ENCODE results near the gene ADGRG2.
"Not testable (repeated sequence)": the region's sequence is repeated elsewhere in the genome, so short reads cannot be mapped to it uniquely, and the experiment has no call there.

The ADGRG2 gene

DNA sequence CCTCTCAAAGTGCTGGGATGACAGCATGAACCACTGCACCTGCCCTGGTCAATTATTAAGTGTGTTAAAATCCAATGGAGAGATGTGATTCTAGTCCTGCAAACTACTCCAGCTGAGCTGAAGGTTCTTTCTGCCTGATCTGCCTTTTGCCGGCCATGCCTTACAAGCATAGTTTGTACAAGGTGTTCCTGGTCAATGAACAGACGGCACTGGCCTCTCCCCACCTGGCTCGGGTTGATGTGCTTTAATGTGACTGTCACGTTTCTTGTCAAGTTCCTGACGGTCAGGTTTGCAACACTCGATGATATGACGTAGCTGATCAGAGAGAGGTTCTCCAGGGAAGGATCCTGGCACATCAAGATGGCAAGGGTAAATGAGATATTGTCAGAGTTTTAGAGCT is 115.3 kb downstream of the ADGRG2 start:
- no peak for FAIRE-seq
- DNase-seq (ENCODE audit: insufficient read length, low spot score): no peak

- FAIRE-seq (no peak), DNase-seq (ENCODE audit: insufficient read length, low spot score) (no peak)
These were observed 116.4 kb downstream of the ADGRG2 start for GRCh38 chrX:19005909-19006308.

DNA sequence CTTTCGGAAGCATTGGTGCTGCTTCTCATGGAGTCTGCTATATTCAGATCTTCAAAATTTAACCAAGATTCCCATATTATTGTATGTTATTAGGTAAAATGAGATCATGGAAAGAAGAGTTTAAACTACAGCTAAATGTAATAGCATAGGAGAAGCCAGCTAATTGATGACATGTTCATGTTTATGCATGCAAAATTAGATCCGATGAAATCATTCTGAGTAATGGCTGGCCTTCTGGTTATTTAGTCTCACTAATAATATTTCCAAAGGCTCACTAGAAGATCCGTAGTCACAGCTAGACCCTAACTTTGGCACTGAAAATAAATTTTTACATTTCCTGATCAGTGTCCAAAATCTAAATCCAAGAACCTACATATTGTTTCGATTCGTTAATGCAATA is 118.5 kb downstream of the ADGRG2 start:
- no peak for FAIRE-seq
- no peak for DNase-seq (ENCODE audit: insufficient read length, low spot score)

DNA sequence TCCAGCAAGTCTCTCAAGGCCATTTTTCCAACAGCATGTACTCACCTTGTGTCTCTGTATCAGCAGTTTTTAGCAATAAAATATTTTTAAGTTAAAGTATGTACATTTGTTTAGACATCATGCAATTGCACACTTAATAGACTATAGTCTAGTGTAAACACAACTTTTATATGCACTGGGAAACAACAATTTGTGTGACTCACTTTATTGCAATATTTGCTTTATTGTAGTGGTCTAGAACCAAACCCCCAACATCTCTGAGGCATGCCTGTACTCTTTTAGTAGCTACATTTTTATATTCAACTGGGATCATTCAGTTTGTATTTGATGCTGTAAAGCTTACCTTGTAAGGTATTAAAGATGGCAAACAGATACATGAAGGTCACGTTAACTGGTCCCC is 123.6 kb downstream of the ADGRG2 start:
- DNase-seq (ENCODE audit: insufficient read length, low spot score): no peak
- FAIRE-seq: no peak

DNA sequence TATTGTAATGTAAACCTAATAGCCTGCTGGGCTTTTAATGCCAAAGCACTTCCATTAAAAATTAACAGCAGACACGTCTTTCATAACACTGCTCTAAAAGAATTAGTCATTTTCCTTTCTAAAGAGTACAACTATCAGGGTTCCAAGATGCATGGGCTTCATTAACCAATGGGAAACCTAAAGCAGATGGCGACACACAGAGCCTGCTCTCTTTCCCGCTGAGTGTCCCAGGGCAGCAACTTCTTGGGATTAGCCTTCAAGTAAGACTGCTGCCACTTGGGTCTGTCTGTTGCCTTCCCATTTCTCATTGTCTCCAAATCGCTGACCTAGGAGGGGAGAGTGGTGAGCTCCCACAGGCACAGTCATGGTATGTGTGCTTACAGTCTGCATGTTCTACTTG is 124.4 kb downstream of the ADGRG2 start:
- DNase-seq (ENCODE audit: insufficient read length, low spot score) (no peak), FAIRE-seq (no peak)

- DNase-seq (ENCODE audit: insufficient read length, low spot score) (no peak), FAIRE-seq (no peak)
These were observed 125.7 kb downstream of the ADGRG2 start for GRCh38 chrX:18996536-18996935.

DNA sequence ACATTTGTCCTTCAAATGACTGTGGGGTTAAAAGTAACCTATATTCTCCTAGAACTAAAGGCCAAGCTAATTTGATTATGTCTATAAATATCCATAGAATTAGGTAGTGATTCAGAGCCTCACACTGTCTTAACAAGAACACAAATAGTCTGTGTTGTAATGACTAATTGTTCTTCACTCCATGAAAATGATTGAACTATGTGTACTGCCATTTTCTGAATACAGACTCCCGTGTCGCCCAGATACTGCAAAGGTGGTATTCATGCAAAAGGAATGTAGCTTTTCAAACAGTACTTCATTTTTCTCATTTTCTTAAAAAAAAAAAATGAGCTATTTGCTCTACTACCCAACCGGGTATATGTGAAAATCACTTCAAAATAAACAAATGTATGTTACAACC is 127.0 kb downstream of the ADGRG2 start:
- DNase-seq (ENCODE audit: insufficient read length, low spot score) (no peak), FAIRE-seq (no peak)

- no peak for DNase-seq (ENCODE audit: insufficient read length, low spot score)
- FAIRE-seq: no peak
These were observed 127.6 kb downstream of the ADGRG2 start for GRCh38 chrX:18994713-18995112.

GRCh38 chrX:18992829-18993228 is 129.4 kb downstream of the ADGRG2 start:
- DNase-seq (ENCODE audit: insufficient read length, low spot score) (no peak), FAIRE-seq (no peak)

DNA sequence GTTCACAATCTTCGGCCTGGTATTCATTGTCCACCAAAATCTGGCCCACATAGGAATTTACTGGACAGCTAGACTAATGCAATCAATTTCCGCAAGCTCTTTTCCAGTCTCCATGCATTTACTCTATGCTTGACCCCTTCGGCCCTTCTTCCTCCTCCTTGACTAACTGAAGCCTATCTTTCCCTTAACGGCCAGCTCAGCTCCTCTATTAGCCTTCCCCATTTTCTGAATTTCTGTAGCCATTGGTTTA is 137.2 kb downstream of the ADGRG2 start:
- no peak for DNase-seq (ENCODE audit: insufficient read length, low spot score)
- no peak for FAIRE-seq

GRCh38 chrX:18984381-18985185 is 137.7 kb downstream of the ADGRG2 start:
- FAIRE-seq (no peak), DNase-seq (ENCODE audit: insufficient read length, low spot score) (peak; percentile 43)

- FAIRE-seq (no peak), DNase-seq (ENCODE audit: insufficient read length, low spot score) (no peak)
These were observed 138.4 kb downstream of the ADGRG2 start, which contains the start of gene PHKA2 for GRCh38 chrX:18983666-18984380. PHKA2 (minus strand) TSS chrX:18984114; CDS start chrX:18983932, 182 bp downstream.

DNA sequence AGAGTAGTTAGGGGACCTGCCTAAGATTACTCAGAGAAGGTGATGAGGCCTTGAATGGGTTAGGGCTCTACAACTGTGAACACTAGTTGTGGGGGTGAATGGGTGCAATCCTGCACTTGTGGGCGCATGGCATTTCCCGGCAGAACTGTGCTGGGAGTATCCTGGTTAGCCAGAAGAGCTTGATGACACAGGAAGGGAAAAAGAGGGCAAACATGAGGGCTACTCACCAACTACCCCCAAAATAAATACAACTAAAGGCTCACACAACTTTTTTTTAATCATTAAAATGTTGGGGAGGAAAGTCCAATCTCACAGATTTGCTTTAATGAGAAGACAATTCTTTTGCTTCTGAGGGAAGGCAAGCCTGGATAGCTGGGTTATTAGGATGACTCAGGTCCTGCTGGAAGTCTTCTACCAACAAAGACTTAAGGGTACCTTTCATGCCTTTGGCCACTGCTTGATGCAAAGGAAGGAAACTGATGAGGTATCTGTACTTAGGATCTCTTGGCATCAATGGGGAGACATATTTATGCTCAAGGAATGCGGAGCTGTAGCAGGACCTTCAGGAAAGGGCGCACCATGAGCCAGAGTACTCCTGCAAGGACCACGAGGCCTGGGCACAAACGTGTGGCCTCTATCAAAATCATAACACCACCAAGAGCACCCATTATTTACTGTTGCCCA is 141.0 kb downstream of the ADGRG2 start:
- FAIRE-seq (no peak), DNase-seq (ENCODE audit: insufficient read length, low spot score) (no peak)

DNA sequence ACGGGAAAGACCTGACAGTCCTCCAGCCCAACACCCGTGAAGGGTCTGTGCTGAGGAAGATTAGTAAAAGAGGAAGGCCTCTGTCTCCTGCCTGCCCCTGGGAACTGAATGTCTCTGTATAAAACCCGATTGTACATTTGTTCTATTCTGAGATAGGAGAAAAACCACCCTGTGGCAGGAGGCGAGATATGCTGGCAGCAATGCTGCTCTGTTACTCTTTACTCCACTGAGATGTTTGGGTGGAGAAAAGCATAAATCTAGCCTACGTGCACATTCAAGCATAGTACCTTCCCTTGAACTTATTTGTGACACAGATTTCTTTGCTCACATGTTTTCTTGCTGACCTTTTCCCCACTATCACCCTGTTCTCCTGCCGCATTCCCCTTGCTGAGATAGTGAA is 142.0 kb downstream of the ADGRG2 start:
- DNase-seq (ENCODE audit: insufficient read length, low spot score); FAIRE-seq: not testable (repeated sequence)

DNA sequence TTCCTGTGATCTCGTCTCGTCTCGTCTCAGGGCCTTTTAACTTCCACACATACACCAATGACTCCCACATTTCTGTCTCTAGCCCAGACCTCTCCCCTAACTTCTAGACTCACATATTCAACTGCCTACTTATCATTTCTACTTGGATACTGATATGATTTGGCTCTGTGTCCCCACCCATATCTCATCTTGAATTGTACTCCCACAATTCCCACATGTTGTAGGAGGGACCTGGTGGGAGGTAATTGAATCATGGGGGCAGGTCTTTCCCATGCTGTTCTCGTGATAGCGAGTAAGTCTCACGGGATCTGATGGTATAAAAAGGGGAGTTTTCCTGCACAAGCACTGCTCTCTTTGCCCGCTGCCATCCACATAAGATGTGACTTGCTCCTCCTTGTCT is 147.3 kb downstream of the ADGRG2 start:
- DNase-seq (ENCODE audit: insufficient read length, low spot score): no peak

DNA sequence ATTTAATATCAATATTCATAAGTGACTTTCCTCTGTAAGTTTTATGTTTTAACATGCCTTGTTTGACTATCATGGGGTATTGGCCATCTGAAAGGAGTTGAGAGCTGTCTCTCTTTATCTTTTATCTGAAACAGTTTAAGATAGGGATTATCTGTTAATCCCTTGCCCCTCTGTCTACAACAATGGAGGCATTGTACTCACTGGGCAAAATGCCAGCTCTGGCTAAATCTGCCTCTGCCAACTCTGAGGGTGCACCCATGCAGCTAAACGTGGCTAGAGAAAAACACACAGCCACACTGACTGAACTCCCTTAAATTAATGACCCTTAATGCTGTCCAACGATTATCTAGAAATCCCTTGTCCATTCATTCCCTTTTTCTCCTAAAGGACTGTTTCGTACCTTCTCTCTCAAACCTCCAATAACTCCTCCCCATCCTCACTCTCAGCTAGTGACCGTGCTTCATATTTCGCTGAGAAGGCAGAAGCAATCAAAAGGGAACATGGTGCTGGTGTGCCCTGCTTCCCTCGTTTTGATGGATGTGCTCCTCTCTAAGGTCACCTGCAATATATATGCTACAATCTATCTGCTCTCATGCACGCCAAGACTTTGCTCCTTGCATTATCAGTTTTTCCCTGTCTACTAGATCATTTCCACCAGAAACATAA is 148.6 kb downstream of the ADGRG2 start:
- FAIRE-seq: no peak
- DNase-seq (ENCODE audit: insufficient read length, low spot score): no peak

More for the DNA sequence above, 147.3 kb downstream of the ADGRG2 start:
- no peak for FAIRE-seq

DNA sequence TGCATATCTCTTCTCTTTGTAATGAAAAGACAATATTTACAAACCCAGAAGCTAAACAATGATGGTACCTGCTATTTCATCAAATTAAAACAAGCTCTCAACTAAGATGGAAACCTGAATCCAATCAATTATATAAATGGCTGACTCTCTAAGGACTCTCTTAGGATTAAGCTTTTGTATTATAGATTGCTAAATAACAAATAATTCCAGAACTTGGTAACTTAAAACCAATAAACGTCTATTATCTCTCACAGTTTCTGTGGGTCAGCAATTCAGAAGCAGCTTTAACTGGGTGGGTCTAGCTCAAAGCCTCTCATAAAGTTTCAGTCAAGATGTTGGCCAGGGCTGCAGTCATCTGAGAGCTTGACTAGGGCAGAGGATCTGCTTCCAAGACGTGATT is 150.8 kb downstream of the ADGRG2 start:
- no peak for DNase-seq (ENCODE audit: insufficient read length, low spot score)
- no peak for FAIRE-seq

GRCh38 chrX:18970465-18970864 is 151.8 kb downstream of the ADGRG2 start:
- FAIRE-seq: no peak
- no peak for DNase-seq (ENCODE audit: insufficient read length, low spot score)

DNA sequence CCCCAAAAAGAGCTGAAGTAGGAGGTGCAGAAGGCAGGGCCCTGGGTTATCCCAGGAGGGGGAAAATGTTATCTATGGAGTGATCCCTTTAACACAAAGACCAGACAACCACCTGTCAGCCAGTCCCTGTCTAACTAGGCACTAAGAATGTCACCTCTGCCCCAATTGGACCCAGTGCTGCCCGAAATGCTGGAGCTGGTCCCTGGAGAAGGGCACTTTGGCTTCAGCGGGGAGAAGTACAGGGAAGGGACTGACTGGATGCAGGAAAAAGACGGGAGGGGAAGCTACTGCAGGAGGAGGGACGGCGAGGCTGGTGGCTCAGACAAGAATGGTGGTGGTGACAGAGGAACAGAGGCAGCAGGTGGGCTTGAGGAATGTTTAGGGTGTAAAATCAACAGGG is 155.6 kb downstream of the ADGRG2 start:
- DNase-seq (ENCODE audit: insufficient read length, low spot score) (no peak), FAIRE-seq (no peak)

DNA sequence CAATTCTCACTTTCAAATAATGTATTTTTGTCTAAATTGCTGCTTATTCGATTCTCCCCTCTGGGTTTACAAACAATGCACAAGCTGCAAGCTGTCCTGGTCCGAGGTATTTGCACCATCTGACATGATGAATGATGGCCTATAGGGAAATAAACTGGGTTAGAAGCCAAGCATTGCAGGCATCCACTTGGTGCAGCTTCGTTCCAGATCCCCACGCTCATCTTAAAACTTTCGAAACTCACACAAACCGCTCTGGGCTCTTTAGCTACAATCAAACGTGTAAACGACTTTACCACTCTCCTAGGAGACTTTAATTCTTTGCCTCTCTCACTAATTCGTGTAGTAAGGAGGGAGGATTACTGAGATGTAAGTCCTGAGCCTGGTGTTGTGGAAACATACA is 157.4 kb downstream of the ADGRG2 start:
- FAIRE-seq: no peak
- DNase-seq (ENCODE audit: insufficient read length, low spot score): no peak

GRCh38 chrX:18964026-18964425 is 158.2 kb downstream of the ADGRG2 start:
- FAIRE-seq: no peak
- DNase-seq (ENCODE audit: insufficient read length, low spot score): no peak

Data from HTR-8/SVneo (cell line).